Measurements from ENCODE around the gene CSNK1E. TPM values are rescaled to one million over a fixed set of nuclear protein-coding genes. Genes with fewer than 3 reads are reported as not detected.
"Not testable (repeated sequence)": the region's sequence is repeated elsewhere in the genome, so short reads cannot be mapped to it uniquely, and the experiment has no call there.

CSNK1E gene
- 100 to 1,000 TPM in 7 of 8 experiments, 10 to 100 TPM in 1; 46.6 to 179 (median 136) TPM for total RNA-seq

- 20 to 60% methylated on average over 1 to 3 of the region's 98 CpGs; no CpG with 5 or more reads in 8 of the 10 experiments for WGBS, 10 experiments
- Histone ChIP-seq H3K4me3 (peak within 1 kb of the TSS; percentile 89 to 97 (median 96)), H3K27ac (peak within 1 kb of the TSS; percentile 93 to 95), H3K4me1 (replicated peaks in 1 of 2) (peaks cover 22 to 36% of the 10 kb centered on the region in 2 donors)
- in situ Hi-C loops (cut with MboI; ENCODE audit: low pct_unique_long_range_greater_than_20kb in 2 of 9, low sequenced_read_pairs in 9 of 9, unreplicated experiment in 9 of 9), result no loop called here
- ATAC-seq (replicated peaks in 6 of 8), result peak; percentile 11 to 74 (median 66)
Measured at GRCh38 chr22:38317122-38317994, at the start of gene CSNK1E. Gene CSNK1E (minus strand): TSS chr22:38317433. CDS start chr22:38314157, 3,276 bp downstream.

- ATAC-seq (replicated peaks in 6 of 8); in situ Hi-C loops (cut with MboI; ENCODE audit: low pct_unique_long_range_greater_than_20kb in 2 of 9, low sequenced_read_pairs in 9 of 9, unreplicated experiment in 9 of 9); H3K4me1 ChIP-seq (replicated peaks in 1 of 2); H3K27ac ChIP-seq; H3K4me3 ChIP-seq: not testable (repeated sequence)
- 100% methylated on average over 1 of the region's 3 CpGs; no CpG with 5 or more reads in 6 of the 10 experiments for WGBS, 10 experiments
Measured at GRCh38 chr22:38365829-38366228, 48.6 kb upstream of the CSNK1E start.

- WGBS, 10 experiments, result 93 to 100% (median 100%) methylated on average over 1 to 3 of the region's 3 CpGs; no CpG with 5 or more reads in 4 of the 10 experiments
- H3K4me3 ChIP-seq; in situ Hi-C loops (cut with MboI; ENCODE audit: low pct_unique_long_range_greater_than_20kb in 2 of 9, low sequenced_read_pairs in 9 of 9, unreplicated experiment in 9 of 9); H3K4me1 ChIP-seq (replicated peaks in 1 of 2); ATAC-seq (replicated peaks in 6 of 8); H3K27ac ChIP-seq: not testable (repeated sequence)
Measured at GRCh38 chr22:38365174-38365573, 47.9 kb upstream of the CSNK1E start.

GRCh38 chr22:38360560-38360959, 43.3 kb upstream of the CSNK1E start:
- in situ Hi-C loops (cut with MboI; ENCODE audit: low pct_unique_long_range_greater_than_20kb in 2 of 9, low sequenced_read_pairs in 9 of 9, unreplicated experiment in 9 of 9); H3K27ac ChIP-seq; ATAC-seq (replicated peaks in 6 of 8); H3K4me3 ChIP-seq; H3K4me1 ChIP-seq (replicated peaks in 1 of 2): not testable (repeated sequence)
- 67 to 100% (median 100%) methylated on average over 1 of the region's 2 CpGs; no CpG with 5 or more reads in 7 of the 10 experiments for WGBS, 10 experiments

GRCh38 chr22:38359817-38360216, 42.6 kb upstream of the CSNK1E start:
- H3K4me3 ChIP-seq; ATAC-seq (replicated peaks in 6 of 8); in situ Hi-C loops (cut with MboI; ENCODE audit: low pct_unique_long_range_greater_than_20kb in 2 of 9, low sequenced_read_pairs in 9 of 9, unreplicated experiment in 9 of 9); H3K4me1 ChIP-seq (replicated peaks in 1 of 2); H3K27ac ChIP-seq: not testable (repeated sequence)
- WGBS, 10 experiments, result no CpG with 5 or more reads among the region's 1 CpG

GRCh38 chr22:38357971-38358370, 40.7 kb upstream of the CSNK1E start:
- H3K4me1 ChIP-seq (replicated peaks in 1 of 2); H3K27ac ChIP-seq; in situ Hi-C loops (cut with MboI; ENCODE audit: low pct_unique_long_range_greater_than_20kb in 2 of 9, low sequenced_read_pairs in 9 of 9, unreplicated experiment in 9 of 9); ATAC-seq (replicated peaks in 6 of 8); H3K4me3 ChIP-seq: not testable (repeated sequence)
- WGBS, 10 experiments, result 87 to 100% (median 97%) methylated on average over 1 to 9 of the region's 10 CpGs; no CpG with 5 or more reads in 5 of the 10 experiments

GRCh38 chr22:38355275-38355674, 38.0 kb upstream of the CSNK1E start:
- 60 to 100% (median 90%) methylated on average over 1 to 3 of the region's 14 CpGs; no CpG with 5 or more reads in 6 of the 10 experiments for WGBS, 10 experiments
- no peak overlapping the region for H3K27ac ChIP-seq
- H3K4me3 ChIP-seq, result no peak overlapping the region
- H3K4me1 ChIP-seq (replicated peaks in 1 of 2), result peaks cover 0 to 2% of the 10 kb centered on the region in 2 donors
- no peak for ATAC-seq (replicated peaks in 6 of 8)
- in situ Hi-C loops (cut with MboI; ENCODE audit: low pct_unique_long_range_greater_than_20kb in 2 of 9, low sequenced_read_pairs in 9 of 9, unreplicated experiment in 9 of 9), result no loop called here

GRCh38 chr22:38353701-38354100, 36.5 kb upstream of the CSNK1E start:
- 29 to 86% (median 65%) methylated on average over 1 to 8 of the region's 10 CpGs; no CpG with 5 or more reads in 5 of the 10 experiments for WGBS, 10 experiments
- in situ Hi-C loops (cut with MboI; ENCODE audit: low pct_unique_long_range_greater_than_20kb in 2 of 9, low sequenced_read_pairs in 9 of 9, unreplicated experiment in 9 of 9), result no loop called here
- Histone ChIP-seq H3K4me3 (no peak overlapping the region), H3K27ac (no peak overlapping the region), H3K4me1 (replicated peaks in 1 of 2) (peaks cover 0 to 2% of the 10 kb centered on the region in 2 donors)
- ATAC-seq (replicated peaks in 6 of 8), result peak in 3 of 8 experiments; percentile 10 to 15 (median 14)

GRCh38 chr22:38353142-38353629, 36.0 kb upstream of the CSNK1E start:
- Histone ChIP-seq H3K4me3 (no peak overlapping the region), H3K27ac (no peak overlapping the region), H3K4me1 (replicated peaks in 1 of 2) (peaks cover 0 to 2% of the 10 kb centered on the region in 2 donors)
- 4 to 76% (median 39%) methylated on average over 4 to 11 of the region's 33 CpGs; no CpG with 5 or more reads in 4 of the 10 experiments for WGBS, 10 experiments
- in situ Hi-C loops (cut with MboI; ENCODE audit: low pct_unique_long_range_greater_than_20kb in 2 of 9, low sequenced_read_pairs in 9 of 9, unreplicated experiment in 9 of 9), result no loop called here
- ATAC-seq (replicated peaks in 6 of 8), result peak; percentile 72 to 96 (median 80)

GRCh38 chr22:38352436-38352835, 35.2 kb upstream of the CSNK1E start:
- WGBS, 10 experiments, result 43 to 100% (median 83%) methylated on average over 1 to 2 of the region's 4 CpGs; no CpG with 5 or more reads in 3 of the 10 experiments
- ATAC-seq (replicated peaks in 6 of 8), result no peak
- in situ Hi-C loops (cut with MboI; ENCODE audit: low pct_unique_long_range_greater_than_20kb in 2 of 9, low sequenced_read_pairs in 9 of 9, unreplicated experiment in 9 of 9), result no loop called here
- no peak overlapping the region for H3K4me3 ChIP-seq
- no peak overlapping the region for H3K27ac ChIP-seq
- peaks cover 0 to 2% of the 10 kb centered on the region in 2 donors for H3K4me1 ChIP-seq (replicated peaks in 1 of 2)

- in situ Hi-C loops (cut with MboI; ENCODE audit: low pct_unique_long_range_greater_than_20kb in 2 of 9, low sequenced_read_pairs in 9 of 9, unreplicated experiment in 9 of 9), result no loop called here
- 78 to 100% (median 91%) methylated on average over 2 to 9 of the region's 9 CpGs; no CpG with 5 or more reads in 4 of the 10 experiments for WGBS, 10 experiments
- Histone ChIP-seq H3K4me1 (replicated peaks in 1 of 2) (no peaks in the 10 kb centered on the region), H3K27ac (no peak overlapping the region), H3K4me3 (no peak overlapping the region)
- no peak for ATAC-seq (replicated peaks in 6 of 8)
Measured at GRCh38 chr22:38350444-38351359, 33.5 kb upstream of the CSNK1E start.

GRCh38 chr22:38348751-38349496, 31.7 kb upstream of the CSNK1E start:
- peak in 2 of 8 experiments; percentile 17 to 37 for ATAC-seq (replicated peaks in 6 of 8)
- H3K4me3 ChIP-seq, result no peak overlapping the region
- 56 to 100% (median 94%) methylated on average over 1 to 12 of the region's 14 CpGs; no CpG with 5 or more reads in 3 of the 10 experiments for WGBS, 10 experiments
- H3K4me1 ChIP-seq (replicated peaks in 1 of 2), result no peaks in the 10 kb centered on the region
- in situ Hi-C loops (cut with MboI; ENCODE audit: low pct_unique_long_range_greater_than_20kb in 2 of 9, low sequenced_read_pairs in 9 of 9, unreplicated experiment in 9 of 9), result no loop called here
- H3K27ac ChIP-seq, result no peak overlapping the region
